HepG2 (cell line): Measurements from ENCODE around the gene LAMA1. TPM values are rescaled to one million over a fixed set of nuclear protein-coding genes. Genes with fewer than 3 reads are reported as not detected.

Experiments used
- ATAC-seq: fragments of 200-7000 bp; cut with Tn5 transposase; 3 replicates; pipeline ENCODE4 v1.9.1; 2020; ENCODE audit warnings: mild to moderate bottlenecking, moderate library complexity
- BruUV-seq: library from RNA; stranded (reverse); fragments of 400-500 nt; replicated peaks from 2 replicates; lab custom pipeline; 2021; lab: Mats Ljungman, UMichigan
- CTCF ChIA-PET: fragments of 300-600 bp; formaldehyde crosslinking; extraction: SDS; loops from one replicate; lab custom pipeline; 2021; ENCODE audit warnings: low total read pairs, inconsistent platforms, low intra/inter-chr PET ratio; lab: Yijun Ruan, JAX
- POLR2A ChIA-PET: fragments of 350-600 bp; sonication (Branson Sonifier 250); formaldehyde crosslinking; loops from one replicate; lab custom pipeline; 2020; ENCODE audit warnings: antibody characterized with exemption, inconsistent platforms; lab: Yijun Ruan, JAX
- DNase-seq: peaks from one replicate; pipeline ENCODE4 v3.0.0-alpha.2; 2015; ENCODE audit warnings: low spot score
- FAIRE-seq: peaks from 3 replicates; lab custom pipeline; 2011; peaks lifted over from hg19 to GRCh38; lab: Jason Lieb, UNC
- H2AFZ ChIP-seq: one replicate; pipeline ENCODE4 v1.6.1; 2011; ENCODE audit warnings: low read length, inconsistent platforms
- H3K27ac ChIP-seq: fragments of 300-600 bp; 3 replicates; pipeline ENCODE4 v1.8.0; 2011; ENCODE audit warnings: mixed run types, mild to moderate bottlenecking, mixed read lengths, low read length, inconsistent platforms; ENCODE audit not compliant: insufficient read depth; ENCODE audit errors: extremely low read length
- H3K27me3 ChIP-seq, 2 experiments: fragments of 200-600 bp in 1 of 2; 2 replicates in 1 of 2; 3 replicates in 1 of 2; pipeline versions ENCODE4 v1.6.0 to v1.8.0; 2011; ENCODE audit warnings: low read length in 2 of 2, mild to moderate bottlenecking in 2 of 2, moderate library complexity in 2 of 2, inconsistent platforms in 1 of 2; ENCODE audit not compliant: insufficient read depth in 2 of 2, control insufficient read depth in 1 of 2
- H3K36me3 ChIP-seq, 2 experiments: fragments of 200-600 bp in 1 of 2; replicated peaks in 1 of 2; 2 replicates in 1 of 2; 3 replicates in 1 of 2; pipeline versions ENCODE4 v1.5.1 to v1.8.0; 2011; ENCODE audit warnings: low read length in 2 of 2, inconsistent platforms in 1 of 2; ENCODE audit not compliant: insufficient read depth in 2 of 2, control insufficient read depth in 1 of 2
- H3K4me1 ChIP-seq: 2 replicates; pipeline ENCODE4 v1.5.1; 2012; ENCODE audit warnings: low read length, inconsistent platforms; ENCODE audit not compliant: insufficient read depth
- H3K4me2 ChIP-seq: 2 replicates; pipeline ENCODE4 v1.6.0; 2011; ENCODE audit warnings: low read depth, low read length, inconsistent platforms
- H3K4me3 ChIP-seq, 3 experiments: fragments of 200-600 bp in 1 of 3; sonication (generic), shearing (Covaris generic) in 1 of 3; replicated peaks in 1 of 3; 2 replicates each; pipeline ENCODE4 v1.5.1; 2011 to 2016; ENCODE audit warnings: low read length in 3 of 3, inconsistent platforms in 2 of 3, low read depth in 2 of 3, mild to moderate bottlenecking in 2 of 3, control low read depth in 1 of 3, mixed read lengths in 1 of 3; ENCODE audit not compliant: insufficient read depth in 1 of 3
- H3K79me2 ChIP-seq: one replicate; pipeline ENCODE4 v1.6.1; 2011; ENCODE audit warnings: low read length, inconsistent platforms; ENCODE audit not compliant: insufficient read depth
- H3K9ac ChIP-seq: 2 replicates; pipeline ENCODE4 v1.6.0; 2011; ENCODE audit warnings: mild to moderate bottlenecking, low read depth, low read length, inconsistent platforms; ENCODE audit not compliant: insufficient read depth
- H3K9me3 ChIP-seq: 2 replicates; pipeline ENCODE4 v1.5.1; 2012; ENCODE audit warnings: mild to moderate bottlenecking, low read length
- H4K20me1 ChIP-seq: 2 replicates; pipeline ENCODE4 v1.6.0; 2011; ENCODE audit warnings: inconsistent platforms, mild to moderate bottlenecking, low read length, moderate library complexity; ENCODE audit not compliant: insufficient read depth
- GMEB1 ChIP-seq: sonication (generic); formaldehyde crosslinking; IDR thresholded peaks from 2 replicates; pipeline ENCODE4 v1.5.1; 2020; ENCODE audit warnings: missing genetic modification reagents, mild to moderate bottlenecking, borderline replicate concordance
- MZF1 ChIP-seq: sonication (generic); formaldehyde crosslinking; IDR thresholded peaks from 2 replicates; pipeline ENCODE4 v1.8.1; 2023; ENCODE audit warnings: mild to moderate bottlenecking, missing genetic modification reagents, borderline replicate concordance
- PAWR ChIP-seq: sonication (generic); formaldehyde crosslinking; IDR thresholded peaks from 2 replicates; pipeline ENCODE4 v1.4.0; 2020; ENCODE audit warnings: missing genetic modification reagents, mild to moderate bottlenecking, borderline replicate concordance
- RFX1 ChIP-seq: fragments of 450-650 bp; IDR thresholded peaks from 2 replicates; pipeline ENCODE4 v1.6.1; 2017
- SMARCE1 ChIP-seq: fragments of 450-650 bp; IDR thresholded peaks from 2 replicates; pipeline ENCODE4 v1.6.1; 2017; ENCODE audit warnings: borderline replicate concordance
- ZNF251 ChIP-seq: sonication (generic); formaldehyde crosslinking; IDR thresholded peaks from 2 replicates; pipeline ENCODE4 v1.9.0; 2021; ENCODE audit warnings: mild to moderate bottlenecking, missing genetic modification reagents
- ZNF329 ChIP-seq: sonication (generic); formaldehyde crosslinking; IDR thresholded peaks from 2 replicates; pipeline ENCODE4 v1.9.0; 2021; ENCODE audit warnings: low read depth, mild to moderate bottlenecking, missing genetic modification reagents
- ZNF382 ChIP-seq: sonication (generic); formaldehyde crosslinking; IDR thresholded peaks from 2 replicates; pipeline ENCODE4 v1.5.0; 2020; ENCODE audit warnings: missing genetic modification reagents, mild to moderate bottlenecking, borderline replicate concordance
- WGBS: methylation state at CpG from one replicate; pipeline ENCODE4 v1.1.6; 2017; ENCODE audit warnings: low lambda C conversion rate; 5-methylcytosine and 5-hydroxymethylcytosine counted together
- in situ Hi-C: cut with HindIII; loops from 2 replicates; pipeline ENCODE4 v1.10.0; 2017; ENCODE audit warnings: low pct_unique_long_range_greater_than_20kb; ENCODE audit not compliant: extremely low pct_ligation_motif_present
- intact Hi-C: fragments of 100-400 bp; cut with micrococcal nuclease; formaldehyde crosslinking; loops from one replicate; pipeline ENCODE4 v1.10.0; 2022; ENCODE audit not compliant: unreplicated experiment
- polyA plus RNA-seq, 8 experiments: library from polyadenylated mRNA; depleted of rRNA in 3 of 8; stranded (reverse) in 7 of 8; unstranded in 1 of 8; fragments of >200 nt; fragmentation: Illumina TruSeq in 4 of 8; extraction: Trizol in 4 of 8; gene quantifications; 2 replicates each; pipeline versions ENCODE4 v1.2.1 to v1.2.3, GENCODE V29; 2011 to 2016; ENCODE audit warnings: low read depth in 4 of 8, missing spikeins in 1 of 8, mixed read lengths in 1 of 8; ENCODE audit not compliant: insufficient read depth in 1 of 8
- total RNA-seq, 5 experiments: library from RNA; depleted of rRNA; stranded (reverse); fragments of >200 nt; fragmentation: Illumina TruSeq; extraction: Trizol; gene quantifications; 2 replicates each; pipeline ENCODE4 v1.2.3, GENCODE V29; 2016; ENCODE audit warnings: low read depth in 1 of 5
- TF ChIP-seq, protein P1 (sequence below), 2 experiments: sonication (generic) in 1 of 2; formaldehyde crosslinking in 1 of 2; IDR thresholded peaks; 2 replicates each; pipeline versions ENCODE4 v1.4.0 to v1.6.1; 2018 to 2020; ENCODE audit warnings: missing genetic modification reagents in 2 of 2, borderline replicate concordance in 1 of 2, low read depth in 1 of 2, mild to moderate bottlenecking in 1 of 2, missing biosample characterization in 1 of 2

LAMA1 gene
- total and polyA plus RNA-seq, 2 of the 13 experiments (the other 11 are each of a cell fraction or from before 2014, with no cell fraction given) = 0.05 to 0.44 TPM

GRCh38 chr18:7002107-7002506 lies 115.5 kb downstream of the LAMA1 start:
- CTCF ChIA-PET = no interaction called here
- no peak overlapping the region for H2AFZ ChIP-seq
- in situ Hi-C loops = no loop called here
- no peaks in the 10 kb centered on the region for H3K9me3 ChIP-seq
- TF ChIP-seq ZNF382 (CRISPR knock-in tag) = no peak
- TF ChIP-seq PAWR (CRISPR knock-in tag) = no peak
- TF ChIP-seq RFX1 = no peak
- TF ChIP-seq GMEB1 (CRISPR knock-in tag) = no peak
- no peak for TF ChIP-seq SMARCE1
- TF ChIP-seq ZNF251 (CRISPR knock-in tag) = no peak
- TF ChIP-seq, protein P1, sequence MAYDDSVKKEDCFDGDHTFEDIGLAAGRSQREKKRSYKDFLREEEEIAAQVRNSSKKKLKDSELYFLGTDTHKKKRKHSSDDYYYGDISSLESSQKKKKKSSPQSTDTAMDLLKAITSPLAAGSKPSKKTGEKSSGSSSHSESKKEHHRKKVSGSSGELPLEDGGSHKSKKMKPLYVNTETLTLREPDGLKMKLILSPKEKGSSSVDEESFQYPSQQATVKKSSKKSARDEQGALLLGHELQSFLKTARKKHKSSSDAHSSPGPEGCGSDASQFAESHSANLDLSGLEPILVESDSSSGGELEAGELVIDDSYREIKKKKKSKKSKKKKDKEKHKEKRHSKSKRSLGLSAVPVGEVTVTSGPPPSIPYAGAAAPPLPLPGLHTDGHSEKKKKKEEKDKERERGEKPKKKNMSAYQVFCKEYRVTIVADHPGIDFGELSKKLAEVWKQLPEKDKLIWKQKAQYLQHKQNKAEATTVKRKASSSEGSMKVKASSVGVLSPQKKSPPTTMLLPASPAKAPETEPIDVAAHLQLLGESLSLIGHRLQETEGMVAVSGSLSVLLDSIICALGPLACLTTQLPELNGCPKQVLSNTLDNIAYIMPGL (CRISPR knock-in tag; IDR thresholded peaks at IDR 0.05; ENCODE audit: borderline replicate concordance in 1 of 2, low read depth in 1 of 2) = no peak
- no peak for TF ChIP-seq MZF1 (CRISPR knock-in tag)
- no peak for TF ChIP-seq ZNF329 (CRISPR knock-in tag)
- TF ChIP-seq, all 625 proteins: peak for 0
- no peaks in the 10 kb centered on the region for H3K36me3 ChIP-seq
- no peaks in the 10 kb centered on the region for H3K79me2 ChIP-seq
- H4K20me1 ChIP-seq = no peaks in the 10 kb centered on the region
- ATAC-seq (no peak), DNase-seq (no peak), FAIRE-seq (no peak)
- 29% methylated on average over 2 of the region's 3 CpGs for WGBS
- no peak overlapping the region for H3K4me3 ChIP-seq
- H3K4me1 ChIP-seq = no peaks in the 10 kb centered on the region; the same call in 1 of the 2 replicates
- POLR2A ChIA-PET = no interaction called here
- no peaks in the 10 kb centered on the region for H3K27me3 ChIP-seq
- H3K27ac ChIP-seq = no peak overlapping the region
- H3K4me2 ChIP-seq = no peak overlapping the region
- BruUV-seq = no TSS peak
- intact Hi-C loops = no loop called here
- H3K9ac ChIP-seq = no peak overlapping the region
